ENCODE measurements around the gene SMURF1.
"Not testable (repeated sequence)": the region's sequence is repeated elsewhere in the genome, so short reads cannot be mapped to it uniquely, and the experiment has no call there.

SMURF1 gene

GRCh38 chr7:99104631-99105030 is 39.3 kb downstream of the SMURF1 start:
- H3K9me3 Mint-ChIP-seq = no peaks in the 10 kb centered on the region
- no peak overlapping the region for H3K27ac Mint-ChIP-seq
- H3K36me3 Mint-ChIP-seq = peaks cover 13% of the 10 kb centered on the region
- no peaks in the 10 kb centered on the region for H3K27me3 Mint-ChIP-seq
- ATAC-seq (ENCODE audit: low read depth) (no peak), DNase-seq (ENCODE audit: low spot score in 2 of 2) (no peak)
- H3K4me1 Mint-ChIP-seq = peaks cover 30% of the 10 kb centered on the region
- H3K4me3 Mint-ChIP-seq = no peak overlapping the region

GRCh38 chr7:99103836-99104235 is 40.1 kb downstream of the SMURF1 start:
- H3K9me3 Mint-ChIP-seq; H3K27ac Mint-ChIP-seq; H3K4me3 Mint-ChIP-seq; H3K27me3 Mint-ChIP-seq; DNase-seq (ENCODE audit: low spot score in 2 of 2); ATAC-seq (ENCODE audit: low read depth): not testable (repeated sequence)
- Mint-ChIP-seq H3K36me3 (peaks cover 20% of the 10 kb centered on the region), H3K4me1 (peaks cover 27% of the 10 kb centered on the region)

GRCh38 chr7:99102809-99103690 is 40.9 kb downstream of the SMURF1 start:
- Mint-ChIP-seq H3K27ac (no peak overlapping the region), H3K27me3 (no peaks in the 10 kb centered on the region), H3K36me3 (peaks cover 27% of the 10 kb centered on the region), H3K4me1 (peaks cover 26% of the 10 kb centered on the region), H3K4me3 (peak overlapping the region; percentile 44), H3K9me3 (peaks cover 3% of the 10 kb centered on the region)
- DNase-seq (ENCODE audit: low spot score in 2 of 2) = no peak
- ATAC-seq (ENCODE audit: low read depth) = peak; percentile 31

- no peak for DNase-seq (ENCODE audit: low spot score in 2 of 2)
- ATAC-seq (ENCODE audit: low read depth) = no peak
- peaks cover 32% of the 10 kb centered on the region for H3K36me3 Mint-ChIP-seq
- no peaks in the 10 kb centered on the region for H3K27me3 Mint-ChIP-seq
- H3K4me1 Mint-ChIP-seq = peaks cover 26% of the 10 kb centered on the region
- no peak overlapping the region for H3K4me3 Mint-ChIP-seq
- H3K9me3 Mint-ChIP-seq = peaks cover 3% of the 10 kb centered on the region
- H3K27ac Mint-ChIP-seq = no peak overlapping the region
Measured at GRCh38 chr7:99102361-99102760, 41.5 kb downstream of the SMURF1 start.

- Mint-ChIP-seq H3K4me1 (peaks cover 30% of the 10 kb centered on the region), H3K36me3 (peaks cover 39% of the 10 kb centered on the region)
- H3K27me3 Mint-ChIP-seq; ATAC-seq (ENCODE audit: low read depth); H3K27ac Mint-ChIP-seq; H3K4me3 Mint-ChIP-seq; DNase-seq (ENCODE audit: low spot score in 2 of 2); H3K9me3 Mint-ChIP-seq: not testable (repeated sequence)
Measured at GRCh38 chr7:99101516-99101915, 42.4 kb downstream of the SMURF1 start.

GRCh38 chr7:99099499-99100077 is 44.3 kb downstream of the SMURF1 start:
- peaks cover 9% of the 10 kb centered on the region for H3K9me3 Mint-ChIP-seq
- no peak for DNase-seq (ENCODE audit: low spot score in 2 of 2)
- H3K36me3 Mint-ChIP-seq = peaks cover 40% of the 10 kb centered on the region
- H3K27ac Mint-ChIP-seq = no peak overlapping the region
- no peak overlapping the region for H3K4me3 Mint-ChIP-seq
- peaks cover 24% of the 10 kb centered on the region for H3K4me1 Mint-ChIP-seq
- no peaks in the 10 kb centered on the region for H3K27me3 Mint-ChIP-seq
- ATAC-seq (ENCODE audit: low read depth) = no peak

- Mint-ChIP-seq H3K36me3 (peaks cover 39% of the 10 kb centered on the region), H3K4me1 (peaks cover 21% of the 10 kb centered on the region), H3K4me3 (no peak overlapping the region), H3K9me3 (peaks cover 9% of the 10 kb centered on the region), H3K27me3 (no peaks in the 10 kb centered on the region), H3K27ac (no peak overlapping the region)
- ATAC-seq (ENCODE audit: low read depth) = no peak
- no peak for DNase-seq (ENCODE audit: low spot score in 2 of 2)
Measured at GRCh38 chr7:99098824-99099498, 44.9 kb downstream of the SMURF1 start.

- Mint-ChIP-seq H3K36me3 (peaks cover 39% of the 10 kb centered on the region), H3K4me3 (no peak overlapping the region), H3K27ac (no peak overlapping the region), H3K9me3 (peaks cover 9% of the 10 kb centered on the region), H3K27me3 (no peaks in the 10 kb centered on the region), H3K4me1 (peaks cover 21% of the 10 kb centered on the region)
- ATAC-seq (ENCODE audit: low read depth) (no peak), DNase-seq (ENCODE audit: low spot score in 2 of 2) (no peak)
Measured at GRCh38 chr7:99098286-99098823, 45.6 kb downstream of the SMURF1 start.

GRCh38 chr7:99097730-99098129 is 46.2 kb downstream of the SMURF1 start:
- Mint-ChIP-seq H3K27ac (no peak overlapping the region), H3K36me3 (peaks cover 36% of the 10 kb centered on the region), H3K4me3 (no peak overlapping the region), H3K9me3 (peaks cover 9% of the 10 kb centered on the region), H3K27me3 (no peaks in the 10 kb centered on the region), H3K4me1 (peaks cover 18% of the 10 kb centered on the region)
- ATAC-seq (ENCODE audit: low read depth) (no peak), DNase-seq (ENCODE audit: low spot score in 2 of 2) (no peak)

- no peak for DNase-seq (ENCODE audit: low spot score in 2 of 2)
- Mint-ChIP-seq H3K36me3 (peaks cover 38% of the 10 kb centered on the region), H3K4me1 (peaks cover 19% of the 10 kb centered on the region), H3K27me3 (no peaks in the 10 kb centered on the region), H3K4me3 (no peak overlapping the region), H3K9me3 (peaks cover 9% of the 10 kb centered on the region), H3K27ac (no peak overlapping the region)
- ATAC-seq (ENCODE audit: low read depth) = no peak
Measured at GRCh38 chr7:99096124-99096887, 47.6 kb downstream of the SMURF1 start.

GRCh38 chr7:99095698-99096097 is 48.2 kb downstream of the SMURF1 start:
- ATAC-seq (ENCODE audit: low read depth) (no peak), DNase-seq (ENCODE audit: low spot score in 2 of 2) (no peak)
- Mint-ChIP-seq H3K4me1 (peaks cover 22% of the 10 kb centered on the region), H3K27me3 (no peaks in the 10 kb centered on the region), H3K9me3 (peaks cover 9% of the 10 kb centered on the region), H3K36me3 (peaks cover 37% of the 10 kb centered on the region), H3K27ac (no peak overlapping the region), H3K4me3 (no peak overlapping the region)

GRCh38 chr7:99094401-99094800 is 49.5 kb downstream of the SMURF1 start:
- DNase-seq (ENCODE audit: low spot score in 2 of 2) = no peak
- Mint-ChIP-seq H3K9me3 (peaks cover 9% of the 10 kb centered on the region), H3K4me1 (peaks cover 26% of the 10 kb centered on the region), H3K36me3 (peaks cover 30% of the 10 kb centered on the region), H3K27me3 (no peaks in the 10 kb centered on the region), H3K4me3 (no peak overlapping the region), H3K27ac (no peak overlapping the region)
- no peak for ATAC-seq (ENCODE audit: low read depth)

- DNase-seq (ENCODE audit: low spot score in 2 of 2) = no peak
- H3K4me3 Mint-ChIP-seq = no peak overlapping the region
- peaks cover 7% of the 10 kb centered on the region for H3K9me3 Mint-ChIP-seq
- H3K4me1 Mint-ChIP-seq = peaks cover 28% of the 10 kb centered on the region
- peaks cover 17% of the 10 kb centered on the region for H3K36me3 Mint-ChIP-seq
- no peak for ATAC-seq (ENCODE audit: low read depth)
- H3K27me3 Mint-ChIP-seq = no peaks in the 10 kb centered on the region
- no peak overlapping the region for H3K27ac Mint-ChIP-seq
Measured at GRCh38 chr7:99092064-99092720, 51.7 kb downstream of the SMURF1 start.

Data from memory B cell (primary cell).